ENCODE data around the gene CACNA1D.

GRCh38 chr3:53805463-53806159 is 311.2 kb downstream of the CACNA1D start:
- TF ChIP-seq CTCF (IDR thresholded peaks at IDR 0.05; ENCODE audit: low read depth, low read length) (no peak), EZH2phosphoT487 (IDR thresholded peaks at IDR 0.05; ENCODE audit: low read depth) (no peak)

Measured in OCI-LY3 (cell line).